ENCODE results near the gene TCL1A.

GRCh38 chr14:95703341-95703740 lies 10.6 kb downstream of the TCL1A start:
- no peak for TF ChIP-seq CTCF (optimal IDR thresholded peaks at IDR 0.05 in 1 of 3, IDR thresholded peaks at IDR 0.05 in 1 of 3, conservative IDR thresholded peaks at IDR 0.05 in 1 of 3; ENCODE audit: extremely low read depth in 1 of 3, insufficient read depth in 2 of 3, low read length in 3 of 3)
- no peak for TF ChIP-seq EZH2 (IDR thresholded peaks at IDR 0.05; ENCODE audit: low read length)

Data from keratinocyte (primary cell).